Immature natural killer cell (primary cell): ENCODE data around the gene SRD5A2. TPM values are rescaled to one million over a fixed set of nuclear protein-coding genes. Genes with fewer than 3 reads are reported as not detected.

Experiments
- DNase-seq, 3 donors: peaks; one replicate each; pipeline ENCODE4 v3.0.0; 2022; ENCODE audit warnings: mixed read lengths in 1 of 3
- H3K27ac Mint-ChIP-seq, 6 donors: one replicate each; pipeline ENCODE4 v1.8.0; 2020; ENCODE audit warnings: mixed read lengths in 6 of 6, mild to moderate bottlenecking in 5 of 6, inconsistent platforms in 4 of 6, moderate library complexity in 3 of 6
- H3K27me3 Mint-ChIP-seq, 3 donors: one replicate each; pipeline ENCODE4 v1.8.0; 2020 to 2021; ENCODE audit warnings: low read depth in 3 of 3, mild to moderate bottlenecking in 3 of 3, mixed read lengths in 3 of 3, moderate library complexity in 3 of 3, inconsistent platforms in 1 of 3
- H3K36me3 Mint-ChIP-seq, 3 donors: one replicate each; pipeline ENCODE4 v1.8.0; 2020; ENCODE audit warnings: mixed read lengths in 3 of 3, inconsistent platforms in 2 of 3, mild to moderate bottlenecking in 2 of 3
- H3K4me1 Mint-ChIP-seq, 2 donors: one replicate each; pipeline ENCODE4 v1.8.0; 2020; ENCODE audit warnings: inconsistent platforms in 2 of 2, mild to moderate bottlenecking in 2 of 2, mixed read lengths in 2 of 2, moderate library complexity in 1 of 2
- H3K4me3 Mint-ChIP-seq, 5 donors: one replicate each; pipeline ENCODE4 v1.8.0; 2020; ENCODE audit warnings: mild to moderate bottlenecking in 5 of 5, mixed read lengths in 5 of 5, inconsistent platforms in 3 of 5, moderate library complexity in 3 of 5
- H3K9me3 Mint-ChIP-seq, 6 donors: one replicate each; pipeline ENCODE4 v1.8.0; 2020; ENCODE audit warnings: mild to moderate bottlenecking in 6 of 6, mixed read lengths in 6 of 6, inconsistent platforms in 4 of 6, moderate library complexity in 3 of 6
- polyA plus RNA-seq, 3 donors: library from polyadenylated mRNA; unstranded; fragments of 300-500 nt; fragmentation: Illumina TruSeq; gene quantifications; one replicate each; pipeline ENCODE4 v1.2.3, GENCODE V29; 2021

The SRD5A2 gene
- polyA plus RNA-seq, 3 donors from 2014 or later, result not detected

GRCh38 chr2:31556940-31557339 lies 23.8 kb downstream of the SRD5A2 start:
- H3K9me3 Mint-ChIP-seq, result peaks cover 0 to 10% (median 3%) of the 10 kb centered on the region in 6 donors
- no peak overlapping the region for H3K4me3 Mint-ChIP-seq
- no peak for DNase-seq
- H3K27ac Mint-ChIP-seq, result no peak overlapping the region
- peaks cover 0 to 6% (median 2%) of the 10 kb centered on the region in 3 donors for H3K27me3 Mint-ChIP-seq
- H3K4me1 Mint-ChIP-seq, result no peaks in the 10 kb centered on the region
- peaks cover 0 to 3% (median 0%) of the 10 kb centered on the region in 3 donors for H3K36me3 Mint-ChIP-seq

GRCh38 chr2:31555967-31556706 lies 24.6 kb downstream of the SRD5A2 start:
- no peak for DNase-seq
- no peak overlapping the region for H3K4me3 Mint-ChIP-seq
- no peak overlapping the region for H3K27ac Mint-ChIP-seq
- H3K36me3 Mint-ChIP-seq, result peaks cover 0 to 3% (median 0%) of the 10 kb centered on the region in 3 donors
- peaks cover 0 to 6% (median 2%) of the 10 kb centered on the region in 3 donors for H3K27me3 Mint-ChIP-seq
- no peaks in the 10 kb centered on the region for H3K4me1 Mint-ChIP-seq
- H3K9me3 Mint-ChIP-seq, result peaks cover 0 to 10% (median 3%) of the 10 kb centered on the region in 6 donors

- no peak overlapping the region for H3K4me3 Mint-ChIP-seq
- H3K9me3 Mint-ChIP-seq, result peaks cover 0 to 10% (median 3%) of the 10 kb centered on the region in 6 donors
- H3K27ac Mint-ChIP-seq, result no peak overlapping the region
Measured at GRCh38 chr2:31553362-31553761, 27.4 kb downstream of the SRD5A2 start.

GRCh38 chr2:31547485-31547884 lies 33.3 kb downstream of the SRD5A2 start:
- H3K9me3 Mint-ChIP-seq, result peaks cover 3 to 22% (median 16%) of the 10 kb centered on the region in 6 donors
- H3K27me3 Mint-ChIP-seq, result peaks cover 0 to 5% (median 4%) of the 10 kb centered on the region in 3 donors
- H3K36me3 Mint-ChIP-seq, result peaks cover 0 to 9% (median 0%) of the 10 kb centered on the region in 3 donors
- no peaks in the 10 kb centered on the region for H3K4me1 Mint-ChIP-seq
- no peak overlapping the region for H3K27ac Mint-ChIP-seq
- no peak overlapping the region for H3K4me3 Mint-ChIP-seq
- DNase-seq, result no peak

More at GRCh38 chr2:31553362-31553761, 27.4 kb downstream of the SRD5A2 start:
- no peak for DNase-seq
- Mint-ChIP-seq H3K36me3 (peaks cover 0 to 3% (median 0%) of the 10 kb centered on the region in 3 donors), H3K4me1 (no peaks in the 10 kb centered on the region), H3K27me3 (peaks cover 0 to 2% (median 2%) of the 10 kb centered on the region in 3 donors)

GRCh38 chr2:31541853-31542252 lies 38.9 kb downstream of the SRD5A2 start:
- Mint-ChIP-seq H3K27ac (no peak overlapping the region), H3K9me3 (peaks cover 7 to 30% (median 20%) of the 10 kb centered on the region in 6 donors), H3K27me3 (peaks cover 0 to 8% (median 7%) of the 10 kb centered on the region in 3 donors), H3K4me1 (no peaks in the 10 kb centered on the region), H3K4me3 (no peak overlapping the region), H3K36me3 (peaks cover 0 to 10% (median 0%) of the 10 kb centered on the region in 3 donors)
- DNase-seq, result no peak

GRCh38 chr2:31539505-31539904 lies 41.2 kb downstream of the SRD5A2 start:
- Mint-ChIP-seq H3K4me1 (no peaks in the 10 kb centered on the region), H3K27me3 (peaks cover 1 to 8% (median 5%) of the 10 kb centered on the region in 3 donors), H3K36me3 (peaks cover 0 to 10% (median 0%) of the 10 kb centered on the region in 3 donors), H3K4me3 (no peak overlapping the region), H3K27ac (no peak overlapping the region), H3K9me3 (peaks cover 6 to 28% (median 19%) of the 10 kb centered on the region in 6 donors)
- no peak for DNase-seq

GRCh38 chr2:31535768-31536167 lies 45.0 kb downstream of the SRD5A2 start:
- H3K27me3 Mint-ChIP-seq, result peaks cover 0 to 3% (median 1%) of the 10 kb centered on the region in 3 donors
- no peak overlapping the region for H3K27ac Mint-ChIP-seq
- no peaks in the 10 kb centered on the region for H3K4me1 Mint-ChIP-seq
- H3K9me3 Mint-ChIP-seq, result peaks cover 0 to 4% (median under 1%) of the 10 kb centered on the region in 6 donors
- H3K36me3 Mint-ChIP-seq, result no peaks in the 10 kb centered on the region
- no peak for DNase-seq
- H3K4me3 Mint-ChIP-seq, result no peak overlapping the region

- Mint-ChIP-seq H3K27me3 (peaks cover 0 to 3% (median 1%) of the 10 kb centered on the region in 3 donors), H3K4me1 (no peaks in the 10 kb centered on the region), H3K36me3 (no peaks in the 10 kb centered on the region), H3K9me3 (peaks cover 0 to 1% (median 0%) of the 10 kb centered on the region in 6 donors), H3K4me3 (no peak overlapping the region), H3K27ac (no peak overlapping the region)
- no peak for DNase-seq
Measured at GRCh38 chr2:31534636-31535035, 46.1 kb downstream of the SRD5A2 start.

GRCh38 chr2:31533036-31533435 lies 47.7 kb downstream of the SRD5A2 start:
- H3K4me3 Mint-ChIP-seq, result no peak overlapping the region
- H3K27me3 Mint-ChIP-seq, result peaks cover 1 to 5% (median 2%) of the 10 kb centered on the region in 3 donors
- H3K4me1 Mint-ChIP-seq, result no peaks in the 10 kb centered on the region
- H3K27ac Mint-ChIP-seq, result no peak overlapping the region
- peaks cover 0 to 1% (median 0%) of the 10 kb centered on the region in 6 donors for H3K9me3 Mint-ChIP-seq
- no peak for DNase-seq
- H3K36me3 Mint-ChIP-seq, result no peaks in the 10 kb centered on the region

GRCh38 chr2:31531101-31531500 lies 49.6 kb downstream of the SRD5A2 start:
- no peaks in the 10 kb centered on the region for H3K4me1 Mint-ChIP-seq
- no peak for DNase-seq
- H3K9me3 Mint-ChIP-seq, result peaks cover 0 to 1% (median 0%) of the 10 kb centered on the region in 6 donors
- no peak overlapping the region for H3K27ac Mint-ChIP-seq
- H3K36me3 Mint-ChIP-seq, result no peaks in the 10 kb centered on the region
- no peak overlapping the region for H3K4me3 Mint-ChIP-seq
- peaks cover under 1 to 5% (median 2%) of the 10 kb centered on the region in 3 donors for H3K27me3 Mint-ChIP-seq

- Mint-ChIP-seq H3K27ac (no peak overlapping the region), H3K4me3 (no peak overlapping the region), H3K36me3 (no peaks in the 10 kb centered on the region), H3K9me3 (peaks cover 0 to 1% (median 0%) of the 10 kb centered on the region in 6 donors), H3K4me1 (no peaks in the 10 kb centered on the region), H3K27me3 (peaks cover 0 to 8% (median 2%) of the 10 kb centered on the region in 3 donors)
- no peak for DNase-seq
Measured at GRCh38 chr2:31529256-31529655, 51.5 kb downstream of the SRD5A2 start.

GRCh38 chr2:31528823-31529222 lies 51.9 kb downstream of the SRD5A2 start:
- H3K9me3 Mint-ChIP-seq, result peaks cover 0 to 1% (median 0%) of the 10 kb centered on the region in 6 donors
- H3K27ac Mint-ChIP-seq, result no peak overlapping the region
- no peaks in the 10 kb centered on the region for H3K4me1 Mint-ChIP-seq
- H3K4me3 Mint-ChIP-seq, result no peak overlapping the region
- peaks cover 0 to 8% (median 2%) of the 10 kb centered on the region in 3 donors for H3K27me3 Mint-ChIP-seq
- no peak for DNase-seq
- H3K36me3 Mint-ChIP-seq, result no peaks in the 10 kb centered on the region

GRCh38 chr2:31526946-31527732 lies 53.6 kb downstream of the SRD5A2 start:
- H3K27me3 Mint-ChIP-seq, result peaks cover 2 to 11% (median 2%) of the 10 kb centered on the region in 3 donors
- H3K36me3 Mint-ChIP-seq, result no peaks in the 10 kb centered on the region
- no peak overlapping the region for H3K27ac Mint-ChIP-seq
- no peak for DNase-seq
- H3K4me3 Mint-ChIP-seq, result no peak overlapping the region
- no peaks in the 10 kb centered on the region for H3K9me3 Mint-ChIP-seq
- H3K4me1 Mint-ChIP-seq, result no peaks in the 10 kb centered on the region

GRCh38 chr2:31525876-31526275 lies 54.9 kb downstream of the SRD5A2 start:
- no peaks in the 10 kb centered on the region for H3K4me1 Mint-ChIP-seq
- no peak overlapping the region for H3K27ac Mint-ChIP-seq
- DNase-seq, result no peak
- no peaks in the 10 kb centered on the region for H3K9me3 Mint-ChIP-seq
- H3K36me3 Mint-ChIP-seq, result no peaks in the 10 kb centered on the region
- H3K27me3 Mint-ChIP-seq, result peaks cover 2 to 11% (median 2%) of the 10 kb centered on the region in 3 donors
- no peak overlapping the region for H3K4me3 Mint-ChIP-seq
